ENCODE measurements around the gene GPX3. TPM values are rescaled to one million over a fixed set of nuclear protein-coding genes. Genes with fewer than 3 reads are reported as not detected.

GPX3 gene
- total RNA-seq, 2 experiments from 2014 or later, result not detected

DNA sequence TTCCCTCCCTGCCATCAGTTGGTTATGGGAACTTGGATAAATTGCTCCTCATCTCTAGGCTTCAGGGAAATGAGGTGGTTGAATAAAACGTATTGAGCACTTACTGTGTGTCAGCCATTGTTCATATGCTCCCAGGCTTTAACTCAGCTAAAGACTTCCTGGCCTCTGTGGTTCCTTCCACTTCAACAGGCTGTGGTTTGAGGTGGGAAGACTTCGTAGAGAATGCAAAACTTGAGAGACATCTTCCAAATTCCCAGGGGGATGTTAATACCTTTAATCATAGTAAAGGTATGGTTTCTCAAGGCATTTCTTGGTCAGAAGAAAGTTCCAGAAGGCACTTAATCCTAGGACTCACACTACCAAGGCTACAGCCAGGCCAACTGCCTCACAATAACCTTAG lies 1.5 kb upstream of the GPX3 start:
- POLR2A ChIA-PET, result no interaction called here
- Mint-ChIP-seq H3K4me3 (no peak overlapping the region), H3K27me3 (peaks cover 20% of the 10 kb centered on the region)

DNA sequence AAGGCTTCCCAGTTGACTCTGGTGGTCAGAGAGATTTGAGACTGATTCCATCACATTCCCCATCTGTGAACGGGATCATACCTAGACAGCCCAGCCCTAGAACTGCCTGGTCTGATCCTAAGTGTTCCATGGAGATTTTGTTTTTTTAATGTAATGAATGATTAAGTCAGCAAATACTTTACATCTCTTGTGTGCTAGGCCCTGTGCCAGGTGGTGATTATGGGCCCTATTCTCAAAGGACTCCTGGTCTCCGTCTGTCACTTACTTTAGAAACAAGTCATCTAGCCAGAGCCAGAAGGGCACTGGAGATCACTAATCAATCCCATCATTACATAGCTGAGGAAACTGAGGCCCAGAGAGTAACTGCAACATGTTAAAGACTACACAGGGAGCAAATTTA lies 1.1 kb upstream of the GPX3 start:
- no peak for DNase-seq
- POLR2A ChIA-PET, result no interaction called here
- Mint-ChIP-seq H3K4me3 (no peak overlapping the region), H3K4me1 (peaks cover 21% of the 10 kb centered on the region), H3K36me3 (ENCODE audit: low read depth) (peaks cover 13% of the 10 kb centered on the region), H3K27ac (no peak overlapping the region), H3K27me3 (peaks cover 20% of the 10 kb centered on the region), H3K9me3 (no peaks in the 10 kb centered on the region)
- CTCF ChIA-PET, result interaction anchor here (0.8 kb wide), 1 partner anchor 113 kb away, joined by 3 read pairs; no protein-coding TSS in a partner anchor

More for the DNA sequence above, 1.5 kb upstream of the GPX3 start:
- Mint-ChIP-seq H3K27ac (no peak overlapping the region), H3K9me3 (no peaks in the 10 kb centered on the region), H3K4me1 (peaks cover 21% of the 10 kb centered on the region), H3K36me3 (ENCODE audit: low read depth) (peaks cover 13% of the 10 kb centered on the region)
- no peak for DNase-seq
- CTCF ChIA-PET, result no interaction called here

DNA sequence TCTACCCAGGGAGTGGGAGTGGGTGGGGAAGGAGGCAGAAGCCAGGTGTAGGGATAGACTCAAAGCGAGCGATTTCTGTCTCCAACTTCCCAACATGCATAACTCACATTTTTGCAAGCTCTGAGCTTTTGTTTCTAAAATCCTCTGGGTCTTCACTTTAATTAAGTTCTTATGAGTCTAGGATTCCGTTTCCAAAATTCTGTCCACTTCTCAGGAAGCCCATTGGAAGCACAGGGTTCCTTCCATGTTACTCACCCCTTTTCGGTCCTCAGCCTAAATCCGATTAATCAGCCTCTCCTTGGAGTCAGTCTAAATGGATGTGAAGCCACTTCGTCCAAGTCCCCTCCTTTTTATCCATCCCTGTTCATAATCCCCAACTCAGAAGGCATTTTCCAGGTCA lies 1.4 kb downstream of the GPX3 start:
- Mint-ChIP-seq H3K36me3 (ENCODE audit: low read depth) (peaks cover 32% of the 10 kb centered on the region), H3K4me1 (peaks cover 18% of the 10 kb centered on the region), H3K9me3 (no peaks in the 10 kb centered on the region), H3K4me3 (no peak overlapping the region), H3K27me3 (peaks cover 20% of the 10 kb centered on the region), H3K27ac (no peak overlapping the region)
- CTCF ChIA-PET, result interaction anchor here (0.9 to 1.4 kb wide), 2 partner anchors 12 to 26 kb away, joined by 3 to 4 read pairs; no protein-coding TSS in a partner anchor
- POLR2A ChIA-PET, result no interaction called here
- no peak for DNase-seq

DNA sequence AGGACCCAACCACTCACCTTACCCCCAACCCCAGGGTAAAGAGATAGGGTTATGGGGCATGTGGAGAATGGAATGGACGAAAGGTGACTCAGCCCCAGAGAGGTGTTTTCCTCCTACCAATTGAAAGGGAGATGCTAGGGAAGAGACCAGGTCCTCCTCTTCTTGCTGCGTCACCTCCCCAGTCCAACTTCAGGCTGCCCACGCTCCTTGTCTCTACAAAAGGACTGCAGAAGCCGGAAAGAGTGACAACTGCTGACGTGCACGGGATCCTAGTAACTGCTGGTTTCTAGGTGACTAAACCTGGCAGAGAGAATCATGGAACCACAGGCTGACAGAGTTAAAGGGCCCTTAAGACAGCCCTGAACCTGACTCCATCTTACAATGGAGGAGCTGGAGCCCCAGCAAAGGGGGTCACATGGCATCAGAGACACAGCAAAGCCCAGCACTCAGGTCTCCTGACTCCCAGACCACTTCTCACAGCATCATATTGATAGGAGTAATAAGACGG lies 2.2 kb downstream of the GPX3 start:
- CTCF ChIA-PET, result interaction anchor here (0.7 kb wide), 1 partner anchor 18 kb away, joined by 3 read pairs; no protein-coding TSS in a partner anchor
- H3K4me3 Mint-ChIP-seq, result no peak overlapping the region
- H3K4me1 Mint-ChIP-seq, result peaks cover 18% of the 10 kb centered on the region
- POLR2A ChIA-PET, result no interaction called here
- no peak for DNase-seq
- H3K27me3 Mint-ChIP-seq, result peaks cover 20% of the 10 kb centered on the region
- H3K27ac Mint-ChIP-seq, result no peak overlapping the region
- H3K9me3 Mint-ChIP-seq, result no peaks in the 10 kb centered on the region
- peaks cover 31% of the 10 kb centered on the region for H3K36me3 Mint-ChIP-seq (ENCODE audit: low read depth)

DNA sequence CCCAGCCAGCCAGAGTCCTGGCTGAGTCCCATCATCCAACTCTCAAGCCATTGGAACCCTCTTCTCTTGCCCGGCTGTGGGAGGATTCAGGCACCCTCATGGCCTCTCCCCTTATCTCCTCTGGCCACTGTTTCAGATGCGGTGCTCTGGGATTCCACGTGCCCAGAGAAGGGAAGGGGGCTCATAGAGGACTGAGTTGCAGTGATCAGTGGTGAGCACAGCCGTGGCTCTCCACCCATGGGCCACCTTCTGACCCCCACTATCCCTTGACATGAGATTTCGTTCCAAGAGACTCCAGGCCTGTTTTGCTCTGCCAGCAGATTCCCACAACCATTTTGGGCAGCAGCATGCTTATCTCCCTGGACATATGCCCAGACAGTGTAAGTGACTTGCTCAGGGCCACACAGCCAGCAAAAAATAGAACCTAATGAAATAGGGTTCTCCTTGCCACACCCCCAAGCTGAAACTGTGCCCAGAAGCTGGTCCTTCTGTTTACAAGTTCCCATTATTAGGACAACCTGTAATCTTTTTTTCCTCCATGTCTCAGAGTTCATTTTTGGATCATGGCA lies 2.7 kb downstream of the GPX3 start:
- ChIA-PET CTCF (no interaction called here), POLR2A (no interaction called here)
- DNase-seq, result no peak
- Mint-ChIP-seq H3K27ac (no peak overlapping the region), H3K4me1 (peaks cover 18% of the 10 kb centered on the region), H3K4me3 (no peak overlapping the region), H3K27me3 (peaks cover 20% of the 10 kb centered on the region), H3K9me3 (no peaks in the 10 kb centered on the region), H3K36me3 (ENCODE audit: low read depth) (peaks cover 30% of the 10 kb centered on the region)

DNA sequence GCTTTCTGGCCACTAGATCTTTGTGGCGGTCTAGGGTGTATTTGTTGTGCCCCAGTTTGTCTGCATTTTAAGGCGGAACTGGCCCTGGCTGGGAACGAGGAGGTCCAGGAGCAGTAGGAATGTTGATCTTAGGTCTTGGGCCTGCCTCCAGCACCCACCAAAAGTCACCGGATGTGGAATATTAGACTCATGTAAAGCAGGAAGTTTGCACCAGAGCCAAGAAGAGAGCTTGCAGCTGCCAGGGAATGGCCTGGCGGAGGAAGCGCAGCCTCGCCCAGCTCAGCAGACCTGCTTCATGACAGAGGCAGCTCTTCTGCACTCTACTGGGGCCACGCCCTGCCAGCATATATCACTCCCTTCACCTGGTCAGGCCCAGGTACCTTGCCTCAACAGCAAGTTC lies 3.3 kb downstream of the GPX3 start:
- DNase-seq, result no peak
- ChIA-PET POLR2A (no interaction called here), CTCF (no interaction called here)
- H3K27ac Mint-ChIP-seq, result no peak overlapping the region
- H3K27me3 Mint-ChIP-seq, result peaks cover 20% of the 10 kb centered on the region
- peaks cover 15% of the 10 kb centered on the region for H3K4me1 Mint-ChIP-seq
- H3K36me3 Mint-ChIP-seq (ENCODE audit: low read depth), result peaks cover 35% of the 10 kb centered on the region
- no peaks in the 10 kb centered on the region for H3K9me3 Mint-ChIP-seq
- H3K4me3 Mint-ChIP-seq, result no peak overlapping the region

DNA sequence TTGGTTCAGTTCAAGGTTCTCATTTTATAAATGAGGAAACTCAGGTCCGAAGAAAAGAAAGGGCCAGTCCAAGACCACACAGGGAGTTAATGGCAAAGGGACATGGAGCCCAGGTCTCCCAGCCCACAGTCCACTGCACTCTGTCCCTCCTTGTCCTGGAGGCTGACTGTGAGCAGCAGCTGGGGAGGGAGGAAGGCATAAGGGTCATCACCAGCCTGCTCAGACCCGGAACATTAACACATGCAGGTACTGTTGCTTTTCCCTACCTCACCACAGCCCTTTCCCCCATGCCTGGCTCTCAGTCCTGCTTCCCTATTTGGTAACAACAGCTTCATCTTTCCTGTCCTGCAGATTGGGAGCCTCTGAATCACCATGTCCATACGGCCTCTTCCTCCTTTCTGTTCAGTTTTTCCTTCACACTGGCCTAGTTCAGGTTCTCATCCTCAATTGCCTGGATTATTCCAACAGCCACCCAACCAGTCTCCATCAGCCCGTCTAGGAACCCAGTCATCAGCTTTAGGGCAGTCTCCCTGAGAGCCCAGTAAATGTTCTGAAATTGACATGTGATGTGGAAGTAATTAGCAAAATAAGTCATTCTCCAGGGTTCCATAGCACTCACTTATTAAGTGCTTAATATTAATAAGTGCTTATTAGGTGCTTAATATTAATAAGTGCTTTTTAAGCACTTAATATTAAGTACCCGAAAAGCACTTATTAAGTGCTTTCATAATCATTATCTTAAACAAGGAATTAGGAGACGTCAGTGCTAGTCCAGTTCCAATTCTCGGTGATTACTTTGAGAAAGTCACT lies 4.3 kb downstream of the GPX3 start:
- ChIA-PET CTCF (no interaction called here), POLR2A (no interaction called here)
- no peak overlapping the region for H3K4me3 Mint-ChIP-seq
- peaks cover 5% of the 10 kb centered on the region for H3K4me1 Mint-ChIP-seq
- H3K27ac Mint-ChIP-seq, result no peak overlapping the region
- DNase-seq, result no peak
- H3K36me3 Mint-ChIP-seq (ENCODE audit: low read depth), result peaks cover 41% of the 10 kb centered on the region
- peaks cover 17% of the 10 kb centered on the region for H3K27me3 Mint-ChIP-seq
- H3K9me3 Mint-ChIP-seq, result no peaks in the 10 kb centered on the region

DNA sequence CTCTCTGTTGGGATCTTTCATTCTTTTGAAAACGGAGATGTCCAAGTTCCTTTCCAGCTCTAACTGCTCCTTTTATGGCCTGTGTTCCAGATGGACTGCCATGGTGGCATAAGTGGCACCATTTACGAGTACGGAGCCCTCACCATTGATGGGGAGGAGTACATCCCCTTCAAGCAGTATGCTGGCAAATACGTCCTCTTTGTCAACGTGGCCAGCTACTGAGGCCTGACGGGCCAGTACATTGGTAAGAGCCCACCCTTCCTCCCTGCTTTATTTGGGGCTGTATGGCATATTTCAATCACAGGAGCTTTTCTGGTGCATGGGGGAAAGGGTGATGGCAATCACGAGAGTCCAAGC lies 4.8 kb downstream of the GPX3 start:
- Mint-ChIP-seq H3K4me1 (peaks cover 4% of the 10 kb centered on the region), H3K4me3 (no peak overlapping the region), H3K9me3 (no peaks in the 10 kb centered on the region), H3K27ac (no peak overlapping the region), H3K36me3 (ENCODE audit: low read depth) (peaks cover 42% of the 10 kb centered on the region), H3K27me3 (peaks cover 11% of the 10 kb centered on the region)
- POLR2A ChIA-PET, result no interaction called here
- no peak for DNase-seq
- CTCF ChIA-PET, result no interaction called here

DNA sequence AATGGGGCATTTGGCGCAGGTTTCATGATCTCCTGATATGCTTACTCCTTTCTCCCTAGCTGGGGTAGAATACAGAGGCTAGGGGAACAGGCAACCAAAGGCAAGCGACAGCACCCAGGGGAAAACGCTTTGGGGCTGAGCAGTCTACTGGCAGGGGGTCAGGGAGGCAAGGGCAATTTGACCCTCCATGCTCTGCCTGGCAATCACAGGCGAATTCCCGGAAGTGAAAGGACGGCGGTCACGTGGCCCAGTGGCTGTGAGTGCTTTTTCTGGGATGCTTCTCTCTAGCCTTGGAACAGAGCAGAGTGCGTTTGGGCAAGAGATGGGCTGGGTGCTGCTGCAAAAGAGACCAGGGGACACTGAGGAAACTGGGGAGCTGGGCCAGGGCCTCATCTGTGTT lies 5.7 kb downstream of the GPX3 start:
- Mint-ChIP-seq H3K27me3 (peaks cover 6% of the 10 kb centered on the region), H3K27ac (no peak overlapping the region), H3K4me1 (no peaks in the 10 kb centered on the region), H3K4me3 (no peak overlapping the region), H3K36me3 (ENCODE audit: low read depth) (peaks cover 48% of the 10 kb centered on the region), H3K9me3 (no peaks in the 10 kb centered on the region)
- ChIA-PET POLR2A (no interaction called here), CTCF (interaction anchor here (1.4 kb wide), 1 partner anchor 26 kb away, joined by 3 read pairs; no protein-coding TSS in a partner anchor)
- no peak for DNase-seq

DNA sequence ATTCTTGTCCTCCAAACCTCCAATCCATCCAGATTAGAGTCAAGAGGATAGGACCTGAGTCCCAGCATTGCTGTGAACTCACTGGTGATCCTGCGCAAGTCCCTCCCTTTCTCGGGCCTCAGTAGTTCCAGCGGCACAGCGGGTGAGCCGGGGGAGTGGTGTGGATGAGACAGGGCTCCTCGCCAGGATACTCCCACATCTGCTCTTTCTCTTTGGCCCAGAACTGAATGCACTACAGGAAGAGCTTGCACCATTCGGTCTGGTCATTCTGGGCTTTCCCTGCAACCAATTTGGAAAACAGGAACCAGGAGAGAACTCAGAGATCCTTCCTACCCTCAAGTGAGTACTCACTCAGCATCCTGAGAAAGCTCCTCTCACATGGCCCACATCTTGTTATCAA lies 6.3 kb downstream of the GPX3 start:
- Mint-ChIP-seq H3K4me1 (no peaks in the 10 kb centered on the region), H3K27me3 (peaks cover 2% of the 10 kb centered on the region), H3K27ac (no peak overlapping the region), H3K4me3 (no peak overlapping the region), H3K9me3 (no peaks in the 10 kb centered on the region), H3K36me3 (ENCODE audit: low read depth) (peaks cover 51% of the 10 kb centered on the region)
- no peak for DNase-seq
- ChIA-PET POLR2A (no interaction called here), CTCF (interaction anchor here (1.4 kb wide), 1 partner anchor 25 kb away, joined by 3 read pairs; no protein-coding TSS in a partner anchor)

DNA sequence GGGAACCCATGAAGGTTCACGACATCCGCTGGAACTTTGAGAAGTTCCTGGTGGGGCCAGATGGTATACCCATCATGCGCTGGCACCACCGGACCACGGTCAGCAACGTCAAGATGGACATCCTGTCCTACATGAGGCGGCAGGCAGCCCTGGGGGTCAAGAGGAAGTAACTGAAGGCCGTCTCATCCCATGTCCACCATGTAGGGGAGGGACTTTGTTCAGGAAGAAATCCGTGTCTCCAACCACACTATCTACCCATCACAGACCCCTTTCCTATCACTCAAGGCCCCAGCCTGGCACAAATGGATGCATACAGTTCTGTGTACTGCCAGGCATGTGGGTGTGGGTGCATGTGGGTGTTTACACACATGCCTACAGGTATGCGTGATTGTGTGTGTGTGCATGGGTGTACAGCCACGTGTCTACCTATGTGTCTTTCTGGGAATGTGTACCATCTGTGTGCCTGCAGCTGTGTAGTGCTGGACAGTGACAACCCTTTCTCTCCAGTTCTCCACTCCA lies 7.6 kb downstream of the GPX3 start:
- no peak for DNase-seq
- Mint-ChIP-seq H3K27ac (no peak overlapping the region), H3K4me3 (no peak overlapping the region), H3K4me1 (no peaks in the 10 kb centered on the region), H3K36me3 (ENCODE audit: low read depth) (peaks cover 56% of the 10 kb centered on the region), H3K9me3 (no peaks in the 10 kb centered on the region), H3K27me3 (no peaks in the 10 kb centered on the region)
- POLR2A ChIA-PET, result no interaction called here
- CTCF ChIA-PET, result interaction anchor here (1.0 kb wide), 1 partner anchor 11 kb away, joined by 4 read pairs; no protein-coding TSS in a partner anchor

DNA sequence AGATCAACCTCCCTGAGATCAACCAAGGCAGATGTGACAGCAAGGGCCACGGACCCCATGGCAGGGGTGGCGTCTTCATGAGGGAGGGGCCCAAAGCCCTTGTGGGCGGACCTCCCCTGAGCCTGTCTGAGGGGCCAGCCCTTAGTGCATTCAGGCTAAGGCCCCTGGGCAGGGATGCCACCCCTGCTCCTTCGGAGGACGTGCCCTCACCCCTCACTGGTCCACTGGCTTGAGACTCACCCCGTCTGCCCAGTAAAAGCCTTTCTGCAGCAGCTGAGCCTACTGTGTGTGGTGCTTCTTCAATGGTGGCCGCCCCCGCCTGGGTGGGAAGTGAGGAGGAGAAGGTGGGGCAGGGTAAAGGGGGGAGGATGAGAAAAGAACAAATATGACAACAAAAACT lies 8.3 kb downstream of the GPX3 start:
- ChIA-PET CTCF (interaction anchor here (1.0 kb wide), 1 partner anchor 10 kb away, joined by 4 read pairs; no protein-coding TSS in a partner anchor), POLR2A (no interaction called here)
- Mint-ChIP-seq H3K9me3 (no peaks in the 10 kb centered on the region), H3K36me3 (ENCODE audit: low read depth) (peaks cover 59% of the 10 kb centered on the region), H3K4me1 (no peaks in the 10 kb centered on the region), H3K4me3 (no peak overlapping the region), H3K27me3 (no peaks in the 10 kb centered on the region), H3K27ac (no peak overlapping the region)
- DNase-seq, result no peak
